GM12872 (cell line): ENCODE results near the gene GAB3.

Source experiments
- CTCF ChIP-seq: IDR thresholded peaks from 3 replicates; pipeline ENCODE4 v1.5.1; 2011; ENCODE audit warnings: low read depth, mild to moderate bottlenecking, low read length, moderate library complexity; ENCODE audit not compliant: insufficient read depth

The GAB3 gene

GRCh38 chrX:154652311-154653047 lies 98.4 kb downstream of the GAB3 start:
- no peak for TF ChIP-seq CTCF

- no peak for TF ChIP-seq CTCF
These were observed 100.7 kb downstream of the GAB3 start for GRCh38 chrX:154650221-154650510.

GRCh38 chrX:154649503-154650220 lies 101.2 kb downstream of the GAB3 start:
- no peak for TF ChIP-seq CTCF

GRCh38 chrX:154648931-154649330 lies 101.9 kb downstream of the GAB3 start:
- TF ChIP-seq CTCF = no peak
